Measurements from ENCODE around the gene PHAF1.
"Not testable (repeated sequence)": the region's sequence is repeated elsewhere in the genome, so short reads cannot be mapped to it uniquely, and the experiment has no call there.

Gene PHAF1

DNA sequence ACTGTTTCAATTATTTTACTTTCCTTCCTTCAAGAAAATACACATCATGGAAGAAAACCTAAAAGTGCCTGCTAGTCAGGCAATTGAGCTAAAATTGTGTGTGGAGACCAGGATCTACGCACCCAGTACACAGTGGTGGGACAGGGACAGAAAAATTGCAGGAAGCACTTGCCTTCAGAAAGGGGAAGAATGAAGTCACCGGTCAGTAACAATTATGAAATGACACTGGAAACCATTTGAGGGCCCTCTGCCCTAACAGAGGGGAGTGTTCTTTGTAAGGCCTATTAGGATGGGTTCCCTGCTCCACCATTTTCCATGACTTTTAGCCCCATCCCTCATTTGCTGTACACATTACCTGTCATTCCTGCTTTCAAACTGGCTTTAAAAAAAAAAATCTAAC lies 4.5 kb upstream of the PHAF1 start:
- no peak for FAIRE-seq

GRCh38 chr16:67105881-67106280 lies 3.9 kb upstream of the PHAF1 start:
- FAIRE-seq: no peak

GRCh38 chr16:67108489-67108888 lies 1.3 kb upstream of the PHAF1 start:
- FAIRE-seq: no peak

GRCh38 chr16:67108931-67109406 lies 772 bp upstream of the PHAF1 start:
- FAIRE-seq: no peak

DNA sequence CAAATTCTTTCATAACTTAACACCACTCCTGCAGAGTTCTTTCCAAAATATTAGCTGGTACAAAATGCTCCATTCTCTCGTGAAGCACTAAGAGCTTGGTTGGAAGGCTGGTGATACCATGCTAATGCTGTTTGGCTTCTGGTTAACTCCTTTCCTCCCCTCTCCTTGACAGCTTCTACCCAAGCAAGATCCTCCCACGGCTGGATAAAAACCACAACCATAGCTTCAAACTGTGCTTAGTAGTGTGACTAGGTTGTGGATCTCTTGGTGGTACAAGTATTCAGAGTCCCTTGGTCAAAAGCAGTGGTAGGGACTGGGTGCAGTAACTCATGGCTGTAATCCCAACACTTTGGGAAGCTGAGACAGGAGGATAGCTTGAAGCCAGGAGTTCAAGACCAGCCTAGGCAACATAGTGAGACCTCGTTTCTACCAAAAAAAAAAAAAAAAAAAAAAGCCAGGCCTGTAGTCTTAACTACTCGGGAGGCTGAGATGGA lies 2.3 kb downstream of the PHAF1 start:
- FAIRE-seq: no peak

- FAIRE-seq: no peak
Observed at GRCh38 chr16:67112591-67113399, 3.1 kb downstream of the PHAF1 start.

DNA sequence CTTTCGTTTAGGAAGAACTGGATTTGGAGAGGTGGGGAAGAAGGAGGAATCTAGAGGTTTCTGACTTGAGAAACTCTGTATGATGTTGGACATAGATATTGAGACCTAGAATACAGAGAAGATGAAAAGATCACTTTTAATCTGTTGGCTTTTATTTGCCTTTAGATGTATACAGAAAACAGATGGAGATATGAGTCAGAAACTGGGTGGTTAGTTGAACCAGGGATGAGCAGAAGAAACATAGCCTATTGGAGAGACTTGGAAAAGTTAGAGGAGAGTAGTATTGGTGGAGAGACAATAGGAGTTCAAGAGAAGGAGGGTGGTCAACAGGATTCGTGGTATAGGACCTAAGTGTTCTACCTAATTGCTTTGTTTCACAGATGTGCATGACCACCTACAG lies 5.1 kb downstream of the PHAF1 start:
- no peak for FAIRE-seq

DNA sequence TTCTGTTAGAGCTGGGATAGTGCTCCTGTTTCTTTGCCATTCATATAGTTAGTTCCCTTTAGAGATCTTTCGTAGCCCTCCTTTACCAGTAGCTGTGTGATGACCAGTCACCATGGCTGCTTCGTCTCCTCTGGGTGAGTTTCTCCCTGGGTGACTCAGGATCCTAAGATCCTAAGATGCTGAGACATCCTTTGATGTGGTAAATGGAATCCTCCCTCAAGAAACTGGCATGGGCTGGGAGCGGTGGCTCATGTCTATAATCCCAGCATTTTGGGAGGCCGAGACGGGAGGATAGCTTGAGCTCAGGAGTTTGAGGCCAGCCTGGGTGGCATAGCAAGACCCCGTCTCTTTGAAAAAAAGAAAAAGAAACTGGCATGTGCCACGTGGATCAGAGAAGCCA lies 5.9 kb downstream of the PHAF1 start:
- no peak for FAIRE-seq

GRCh38 chr16:67116388-67117311 lies 6.9 kb downstream of the PHAF1 start:
- no peak for FAIRE-seq

DNA sequence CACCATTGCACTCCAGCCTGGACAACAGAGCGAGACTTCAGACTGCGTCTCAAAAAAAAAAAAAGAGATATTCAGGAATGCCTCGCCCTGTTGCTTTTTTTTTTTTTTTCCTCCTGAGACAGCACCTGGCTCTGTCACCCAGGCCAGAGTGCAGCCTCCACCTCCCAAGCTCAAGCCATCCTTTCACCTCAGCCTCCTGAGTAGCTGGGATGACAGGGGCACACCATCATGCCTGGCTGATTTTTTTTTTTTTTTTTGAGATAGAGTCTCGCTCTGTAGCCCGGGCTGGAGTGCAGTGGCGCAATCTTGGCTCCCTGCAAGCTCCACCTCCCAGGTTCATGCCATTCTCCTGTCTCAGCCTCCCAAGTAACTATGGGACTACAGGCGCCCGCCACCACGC lies 8.0 kb downstream of the PHAF1 start:
- FAIRE-seq: no peak

DNA sequence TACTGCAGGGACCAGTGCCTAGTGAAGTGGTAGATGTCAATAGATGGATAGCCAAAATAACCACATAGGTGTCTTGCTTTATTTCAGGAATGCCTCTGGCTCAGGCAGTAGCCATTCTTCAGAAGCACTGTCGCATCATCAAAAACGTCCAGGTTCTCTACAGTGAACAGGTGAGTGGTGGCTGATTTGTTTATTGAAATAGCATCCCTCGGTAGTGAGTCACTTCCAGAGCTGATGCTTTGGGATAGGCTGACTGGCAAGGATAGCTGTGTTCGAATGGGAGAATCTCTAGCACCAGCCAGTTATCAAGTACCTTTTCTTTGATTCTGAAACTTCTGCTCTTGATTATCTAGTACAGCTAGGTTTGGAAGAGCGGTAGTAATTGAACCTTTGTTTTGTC lies 10.3 kb downstream of the PHAF1 start:
- no peak for FAIRE-seq

DNA sequence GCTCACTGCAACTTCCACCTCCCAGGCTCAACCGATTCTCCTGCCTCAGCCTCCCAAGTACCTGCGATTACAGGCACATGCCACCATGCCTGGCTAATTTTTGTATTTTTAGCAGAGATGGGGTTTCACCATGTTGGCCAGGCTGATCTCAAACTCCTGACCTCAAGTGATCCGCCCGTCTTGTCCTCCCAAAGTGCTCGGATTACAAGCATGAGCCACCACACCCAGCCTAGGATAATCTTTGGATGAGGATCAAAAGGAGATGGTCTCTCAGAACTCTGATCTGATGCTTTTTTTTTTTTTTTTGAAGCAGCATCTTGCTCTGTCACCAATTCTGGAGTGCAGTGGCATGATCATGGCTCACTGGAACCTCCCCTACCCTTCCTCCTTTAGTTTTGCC lies 13.1 kb downstream of the PHAF1 start:
- not testable (repeated sequence) for FAIRE-seq

- FAIRE-seq: no peak
Observed at GRCh38 chr16:67128417-67128816, 18.7 kb downstream of the PHAF1 start.

DNA sequence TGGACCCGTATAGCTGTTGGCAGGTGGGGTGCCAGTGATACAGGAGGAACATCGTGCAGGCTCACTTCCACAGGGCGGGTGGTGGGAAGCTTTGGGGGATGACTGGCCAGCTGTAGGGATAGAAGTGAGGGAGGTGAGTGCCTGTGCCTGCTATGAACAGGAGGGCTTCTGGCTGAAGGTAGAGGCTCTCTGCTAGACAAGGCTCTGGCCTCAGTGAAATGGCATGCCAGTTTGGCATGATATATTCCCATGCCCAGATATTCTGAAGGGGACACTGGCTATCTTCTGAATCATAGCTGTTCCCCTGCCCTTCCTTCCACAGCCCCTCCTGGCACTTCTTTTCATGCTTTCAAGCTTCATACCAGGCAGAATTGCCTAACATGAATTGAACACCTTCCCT lies 19.1 kb downstream of the PHAF1 start:
- no peak for FAIRE-seq

DNA sequence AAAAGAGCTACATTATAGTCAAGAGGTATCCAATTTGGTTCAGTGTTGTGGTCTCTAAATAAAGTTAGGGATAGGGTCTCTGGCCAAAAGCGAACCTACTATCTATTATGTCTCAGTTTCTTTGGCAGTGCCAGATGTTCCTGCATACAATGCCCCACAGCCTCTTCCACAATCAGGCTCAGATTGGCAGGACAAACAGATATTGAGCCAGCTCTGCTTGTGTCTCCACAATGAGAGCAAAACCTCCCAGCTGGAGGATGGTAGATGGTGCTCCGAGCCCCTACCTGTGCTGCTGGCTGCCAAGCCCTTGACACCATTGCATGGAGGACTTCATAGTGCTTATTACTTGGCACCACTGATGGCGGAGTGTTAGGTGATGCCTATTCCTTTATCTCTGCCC lies 19.7 kb downstream of the PHAF1 start:
- no peak for FAIRE-seq

GRCh38 chr16:67137605-67138004 lies 27.9 kb downstream of the PHAF1 start:
- no peak for FAIRE-seq

DNA sequence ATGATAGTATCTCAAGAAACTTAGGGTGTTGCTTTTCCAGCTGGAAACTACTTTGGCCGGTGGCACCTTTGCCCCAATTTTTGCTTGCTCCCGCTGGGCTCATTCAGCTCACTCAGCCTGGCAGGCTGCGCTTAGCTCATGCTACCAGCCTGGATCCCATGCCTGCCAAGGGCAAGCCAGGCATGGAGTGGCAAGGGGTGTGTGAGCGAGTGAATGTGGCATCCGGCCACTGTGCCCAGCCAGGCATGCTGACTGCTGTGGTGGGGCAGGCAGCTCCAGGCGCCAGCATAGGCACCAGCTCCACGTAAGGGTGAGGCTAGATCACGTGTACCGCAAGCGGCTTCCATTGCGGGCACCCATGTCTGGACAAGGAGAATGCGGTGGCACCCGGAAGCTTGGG lies 31.6 kb downstream of the PHAF1 start:
- no peak for FAIRE-seq

DNA sequence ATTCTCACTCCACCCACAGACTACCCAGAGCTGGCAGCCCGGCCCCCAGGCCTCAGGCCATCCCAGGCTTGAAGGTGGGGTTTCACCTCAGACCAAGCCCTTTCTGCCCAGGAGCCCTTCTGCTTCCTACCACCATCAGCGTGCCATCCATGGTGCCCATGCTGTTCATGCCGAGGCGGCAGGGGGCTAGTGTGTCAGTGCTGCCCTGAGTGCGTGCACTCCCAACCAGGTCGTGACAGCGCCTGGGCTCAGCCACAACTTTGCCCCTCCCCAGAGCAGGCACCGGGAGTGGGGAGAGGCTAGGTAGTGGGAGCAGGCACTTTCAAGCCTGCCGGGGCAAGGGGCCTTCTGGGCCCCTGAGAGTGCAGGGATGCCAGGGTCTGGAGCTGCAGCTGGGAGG lies 32.6 kb downstream of the PHAF1 start:
- FAIRE-seq: no peak

DNA sequence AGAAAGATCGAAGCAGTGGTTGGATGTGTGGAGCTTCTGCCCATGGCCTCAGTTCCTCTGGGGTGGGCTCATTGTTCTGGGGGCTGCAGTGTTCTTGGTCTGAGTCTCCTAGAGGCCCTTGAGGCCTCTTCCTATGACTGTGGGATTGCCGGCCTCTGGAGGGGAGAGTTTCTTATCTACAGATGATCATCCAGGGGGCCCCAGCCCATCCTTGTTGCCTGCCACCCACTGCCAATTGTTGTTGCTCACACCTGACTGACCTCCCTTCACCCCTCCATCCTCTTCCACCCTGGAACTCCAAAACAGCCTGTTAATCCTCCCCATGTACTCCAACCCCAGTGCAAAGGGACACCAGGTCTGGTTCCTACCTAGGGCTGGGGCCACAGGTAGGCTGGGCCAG lies 35.2 kb downstream of the PHAF1 start:
- FAIRE-seq: no peak

DNA sequence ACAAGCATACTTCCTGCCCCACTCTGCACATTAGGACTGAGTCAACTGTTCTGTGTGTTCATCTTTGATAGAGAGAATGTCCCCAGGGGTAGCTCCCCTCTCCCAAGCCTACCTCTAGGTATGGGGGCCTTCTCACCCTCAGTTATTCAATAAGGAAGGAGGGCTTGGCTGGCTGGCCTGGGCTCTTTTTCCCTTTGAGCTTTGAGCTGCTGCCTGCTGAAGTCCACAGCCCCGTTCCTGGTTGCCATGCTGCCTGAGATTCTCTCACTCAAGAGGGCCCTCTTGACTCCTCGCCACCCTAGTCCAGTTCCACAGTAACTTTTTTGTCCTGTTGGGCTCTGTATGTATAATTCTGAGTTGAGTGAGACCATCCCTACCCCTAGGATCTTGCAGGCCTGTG lies 36.0 kb downstream of the PHAF1 start:
- no peak for FAIRE-seq

- no peak for FAIRE-seq
Observed at GRCh38 chr16:67146523-67147357, 37.0 kb downstream of the PHAF1 start.

DNA sequence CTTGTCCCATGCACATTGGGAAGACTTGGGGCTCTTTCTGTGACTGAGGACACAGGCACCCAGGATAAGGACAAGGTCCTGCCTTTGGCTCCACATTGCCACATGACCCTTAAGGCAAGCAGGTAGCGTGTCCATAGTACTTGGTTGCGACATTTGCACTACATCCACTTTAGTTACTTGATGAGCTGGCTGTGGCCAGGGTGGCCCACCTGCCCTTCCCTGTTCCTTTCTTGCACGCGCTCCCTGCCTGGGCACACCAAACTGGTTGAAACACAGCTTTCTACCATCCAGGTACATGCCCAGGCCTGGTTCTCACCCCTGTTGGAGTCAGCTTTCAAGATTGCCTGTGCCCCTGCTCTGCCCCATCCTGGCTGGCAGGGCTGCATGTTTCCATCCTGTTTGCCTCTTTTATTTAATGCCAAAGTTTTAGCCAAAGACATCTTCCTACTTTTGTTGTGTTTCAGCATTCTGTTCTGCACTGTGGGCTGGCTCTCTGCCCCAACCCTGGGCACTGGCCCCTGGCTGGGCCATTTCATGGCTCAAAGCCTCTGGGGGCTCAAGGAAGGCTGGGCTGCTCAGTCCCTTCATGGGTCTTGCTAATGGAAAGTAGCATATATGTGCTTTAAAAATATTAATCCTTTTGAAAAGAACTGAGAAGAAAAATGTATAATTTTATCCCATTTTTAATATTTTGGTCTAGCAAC lies 37.8 kb downstream of the PHAF1 start:
- FAIRE-seq: no peak

All from islet of Langerhans (tissue), 1 donor.